ENCODE results near the gene PRICKLE3.
A peak's percentile ranks its signal among the peaks of the same experiment; 100 is the strongest.

Gene PRICKLE3

DNA sequence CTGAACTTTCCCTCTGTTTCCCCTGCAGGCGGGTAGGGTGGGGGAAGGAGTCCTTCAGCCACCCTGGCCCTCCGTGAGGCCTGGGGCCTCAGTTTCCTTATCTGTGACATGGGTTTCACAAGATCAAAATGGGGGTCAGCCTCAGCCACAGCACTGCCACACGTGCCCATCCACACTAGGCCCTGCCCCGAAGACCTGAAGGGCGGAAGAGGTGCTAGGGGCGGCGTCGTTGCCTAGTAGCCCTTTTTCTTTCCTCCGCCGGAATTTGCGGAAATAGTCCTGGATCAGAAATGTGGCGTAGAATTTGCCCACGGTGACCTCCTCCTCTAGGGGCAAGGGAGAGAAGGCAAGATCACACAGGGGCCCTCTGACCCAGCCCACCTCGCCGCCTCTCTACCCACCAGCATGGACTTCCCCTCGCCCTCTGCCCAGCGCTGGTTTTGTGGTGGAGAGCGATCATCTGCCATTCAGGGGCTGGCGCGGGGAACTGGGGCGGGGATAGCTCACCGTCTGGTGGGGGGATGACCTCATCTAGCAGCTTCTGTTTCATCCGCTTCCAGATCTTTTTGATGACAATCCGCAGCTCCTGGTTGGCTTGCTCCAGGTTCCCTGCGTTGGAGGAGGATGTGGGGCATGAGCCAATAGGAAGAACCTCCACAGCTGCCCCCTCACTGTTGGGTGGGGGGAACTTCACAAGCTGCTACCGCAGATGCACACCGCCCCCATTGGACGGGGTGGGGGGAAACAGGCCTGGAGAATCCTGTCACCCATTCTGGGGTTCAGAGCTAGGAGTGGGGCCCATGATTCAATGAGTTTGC is 23.5 kb upstream of the PRICKLE3 start:
- DNase-seq (ENCODE audit: low read depth) = no peak
- H3K4me3 ChIP-seq (ENCODE audit: low read depth, low read length) = no peak overlapping the region

DNA sequence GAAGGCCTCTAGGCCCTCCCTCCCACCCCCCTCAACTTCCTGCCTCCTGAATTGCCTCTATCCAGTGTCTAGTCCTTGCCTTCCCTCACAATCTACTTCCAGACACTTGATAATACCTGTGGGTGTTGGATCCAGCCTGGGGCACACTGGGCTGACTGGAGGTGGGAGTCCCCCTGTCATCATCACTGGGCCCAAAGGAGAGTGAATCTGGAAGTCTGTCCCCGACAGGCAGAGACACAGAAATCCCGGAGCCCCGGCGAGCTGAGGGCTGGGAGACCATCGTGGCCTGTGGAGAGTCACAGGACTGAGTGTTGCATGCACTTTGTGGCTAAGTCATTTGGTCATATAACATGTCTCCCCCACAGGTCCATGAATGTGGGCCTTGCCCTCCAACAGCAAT is 22.2 kb upstream of the PRICKLE3 start:
- no peak overlapping the region for H3K4me3 ChIP-seq (ENCODE audit: low read depth, low read length)
- DNase-seq (ENCODE audit: low read depth) = no peak

- no peak overlapping the region for H3K4me3 ChIP-seq (ENCODE audit: low read depth, low read length)
- no peak for DNase-seq (ENCODE audit: low read depth)
Observed at GRCh38 chrX:49206543-49206942, 20.4 kb upstream of the PRICKLE3 start.

GRCh38 chrX:49205443-49205842 is 19.3 kb upstream of the PRICKLE3 start:
- no peak overlapping the region for H3K4me3 ChIP-seq (ENCODE audit: low read depth, low read length)
- DNase-seq (ENCODE audit: low read depth) = no peak

DNA sequence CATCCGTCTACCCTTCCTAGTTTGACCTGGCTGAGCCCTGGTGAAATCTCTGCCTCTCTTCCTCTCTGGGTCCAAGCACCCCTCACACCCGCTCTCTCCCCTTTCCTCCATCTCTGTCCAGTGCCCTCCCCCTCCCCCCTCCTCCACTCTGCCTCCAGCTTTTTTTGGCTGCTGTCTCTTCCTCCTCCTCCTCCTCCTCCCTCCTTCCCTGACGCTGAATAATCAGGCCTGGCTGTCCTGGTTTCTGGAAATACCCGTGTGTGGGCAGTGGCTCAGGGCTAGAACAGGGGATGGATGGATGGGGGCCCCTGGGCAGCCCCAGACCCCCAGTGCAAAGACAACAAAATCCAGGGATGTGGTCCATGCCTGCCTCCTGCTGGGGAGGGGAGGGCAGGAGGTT is 18.5 kb upstream of the PRICKLE3 start:
- H3K4me3 ChIP-seq (ENCODE audit: low read depth, low read length) = no peak overlapping the region
- DNase-seq (ENCODE audit: low read depth) = no peak

DNA sequence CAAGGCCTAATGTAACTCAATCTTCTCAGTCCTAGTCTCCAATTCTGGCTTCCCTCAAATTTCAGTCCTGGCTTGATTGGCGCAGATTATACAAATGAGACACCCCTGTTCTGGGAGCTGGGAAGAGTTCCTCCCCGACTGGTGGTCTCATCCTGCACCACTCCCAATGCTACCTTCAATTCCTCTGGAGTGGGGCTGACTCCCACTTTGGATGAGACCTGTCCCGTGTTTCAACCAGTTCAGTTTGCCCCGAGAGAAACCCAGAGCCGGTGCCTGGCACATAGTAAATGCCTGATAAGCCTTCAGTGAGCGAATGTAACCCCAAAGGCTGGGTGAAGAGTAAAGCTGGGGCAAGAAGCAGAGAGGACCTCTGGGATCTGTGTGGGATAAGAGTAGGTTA is 17.8 kb upstream of the PRICKLE3 start:
- no peak overlapping the region for H3K4me3 ChIP-seq (ENCODE audit: low read depth, low read length)
- no peak for DNase-seq (ENCODE audit: low read depth)

GRCh38 chrX:49203536-49203935 is 17.4 kb upstream of the PRICKLE3 start:
- no peak overlapping the region for H3K4me3 ChIP-seq (ENCODE audit: low read depth, low read length)
- DNase-seq (ENCODE audit: low read depth) = no peak

DNA sequence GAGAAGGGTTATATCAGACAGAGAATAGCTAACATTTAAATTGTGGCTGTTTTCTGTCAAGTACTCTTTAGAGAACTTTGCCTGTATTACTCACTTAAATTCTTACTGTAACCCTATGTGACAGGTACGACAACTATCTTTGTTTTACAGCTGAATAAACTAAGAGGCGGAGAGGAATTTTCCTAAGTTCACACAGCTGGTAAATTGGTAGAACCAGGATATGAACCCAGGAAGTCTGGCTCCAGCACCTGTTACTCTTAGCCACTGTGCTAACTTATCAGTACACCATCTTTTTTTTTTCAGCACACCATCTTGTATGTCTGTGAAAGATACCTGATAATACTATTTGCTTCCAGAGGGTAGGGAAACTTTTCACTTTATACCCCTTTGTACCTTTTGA is 15.8 kb upstream of the PRICKLE3 start:
- DNase-seq (ENCODE audit: low read depth) = no peak
- no peak overlapping the region for H3K4me3 ChIP-seq (ENCODE audit: low read depth, low read length)

GRCh38 chrX:49199906-49200771 is 14.0 kb upstream of the PRICKLE3 start, which contains the start of gene SYP:
Gene SYP, minus strand, starts transcription at chrX:49200193. Its CDS starts 7 bp downstream, at chrX:49200186.
- peak within 1 kb of the TSS; percentile 29 for H3K4me3 ChIP-seq (ENCODE audit: low read depth, low read length)
- DNase-seq (ENCODE audit: low read depth) = peak; percentile 53

- no peak for DNase-seq (ENCODE audit: low read depth)
Observed at GRCh38 chrX:49199315-49199595, 13.1 kb upstream of the PRICKLE3 start.

GRCh38 chrX:49198540-49199314 is 12.6 kb upstream of the PRICKLE3 start:
- H3K4me3 ChIP-seq (ENCODE audit: low read depth, low read length) = no peak overlapping the region

More at GRCh38 chrX:49199315-49199595, 13.1 kb upstream of the PRICKLE3 start:
- H3K4me3 ChIP-seq (ENCODE audit: low read depth, low read length) = no peak overlapping the region

GRCh38 chrX:49197543-49198087 is 11.4 kb upstream of the PRICKLE3 start:
- no peak overlapping the region for H3K4me3 ChIP-seq (ENCODE audit: low read depth, low read length)
- no peak for DNase-seq (ENCODE audit: low read depth)

More at GRCh38 chrX:49198540-49199314, 12.6 kb upstream of the PRICKLE3 start:
- no peak for DNase-seq (ENCODE audit: low read depth)

GRCh38 chrX:49193542-49193964 is 7.4 kb upstream of the PRICKLE3 start:
- H3K4me3 ChIP-seq (ENCODE audit: low read depth, low read length) = no peak overlapping the region
- no peak for DNase-seq (ENCODE audit: low read depth)

- H3K4me3 ChIP-seq (ENCODE audit: low read depth, low read length) = no peak overlapping the region
- DNase-seq (ENCODE audit: low read depth) = no peak
Observed at GRCh38 chrX:49192722-49193328, 6.7 kb upstream of the PRICKLE3 start.

GRCh38 chrX:49191574-49192011 is 5.4 kb upstream of the PRICKLE3 start:
- no peak for DNase-seq (ENCODE audit: low read depth)
- peak overlapping the region; percentile 72 for H3K4me3 ChIP-seq (ENCODE audit: low read depth, low read length)

- peak; percentile 99 for DNase-seq (ENCODE audit: low read depth)
- H3K4me3 ChIP-seq (ENCODE audit: low read depth, low read length) = peak overlapping the region; percentile 72
Observed at GRCh38 chrX:49190821-49191573, 4.8 kb upstream of the PRICKLE3 start.

DNA sequence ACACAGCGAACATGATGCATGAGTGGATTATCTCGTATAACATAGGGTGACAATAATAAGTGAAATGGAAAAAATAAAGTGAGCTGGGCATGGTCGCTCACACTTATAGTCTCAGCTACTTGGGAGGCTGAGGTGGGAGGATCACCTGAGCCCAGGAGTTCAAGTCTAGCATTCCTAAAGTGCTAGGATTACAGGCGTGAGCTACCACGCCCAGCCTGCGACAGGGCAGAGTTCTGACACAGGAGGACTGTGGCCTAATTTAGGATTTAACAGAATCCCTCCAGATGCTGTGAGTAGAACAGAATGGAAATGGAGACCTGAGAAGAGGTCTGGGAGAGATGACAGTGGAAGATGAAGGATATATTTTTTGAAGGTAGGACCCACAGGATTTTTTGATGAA is 3.4 kb upstream of the PRICKLE3 start:
- DNase-seq (ENCODE audit: low read depth) = no peak
- peak overlapping the region; percentile 46 for H3K4me3 ChIP-seq (ENCODE audit: low read depth, low read length)

GRCh38 chrX:49188468-49189076 is 2.4 kb upstream of the PRICKLE3 start:
- DNase-seq (ENCODE audit: low read depth) = no peak
- H3K4me3 ChIP-seq (ENCODE audit: low read depth, low read length) = no peak overlapping the region

All from skeletal muscle cell (primary cell).